Stimulated activated CD8-positive, alpha-beta memory T cell treated with anti-CD3 and anti-CD28 coated beads, Interleukin-7, amount 100 ng/mL, for 1 hour (primary cell): ENCODE data around the gene TBP.
"Not testable (repeated sequence)": the region's sequence is repeated elsewhere in the genome, so short reads cannot be mapped to it uniquely, and the experiment has no call there.

Source experiments
- DNase-seq, 2 donors: peaks; one replicate each; pipeline ENCODE4 v3.0.0-alpha.2; 2020; ENCODE audit warnings: low read depth in 2 of 2

The TBP gene

GRCh38 chr6:170554013-170554795, at the start of gene TBP:
TBP (plus strand) TSS chr6:170554369; CDS start chr6:170557030, 2,661 bp downstream.
- peak; percentile 95 to 97 for DNase-seq

- no peak for DNase-seq
Measured at GRCh38 chr6:170504479-170504878, 49.7 kb upstream of the TBP start.

GRCh38 chr6:170505306-170505705, 48.9 kb upstream of the TBP start:
- DNase-seq, result no peak

- no peak for DNase-seq
Measured at GRCh38 chr6:170506446-170506845, 47.7 kb upstream of the TBP start.

GRCh38 chr6:170507728-170508127, 46.4 kb upstream of the TBP start:
- not testable (repeated sequence) for DNase-seq

GRCh38 chr6:170508275-170508674, 45.9 kb upstream of the TBP start:
- DNase-seq, result not testable (repeated sequence)

- not testable (repeated sequence) for DNase-seq
Measured at GRCh38 chr6:170508892-170509722, 45.1 kb upstream of the TBP start.

GRCh38 chr6:170509723-170510018, 44.5 kb upstream of the TBP start:
- DNase-seq, result no peak

GRCh38 chr6:170510631-170511030, 43.5 kb upstream of the TBP start:
- DNase-seq, result no peak

- DNase-seq, result no peak
Measured at GRCh38 chr6:170512249-170512648, 41.9 kb upstream of the TBP start.

- no peak for DNase-seq
Measured at GRCh38 chr6:170514908-170515307, 39.3 kb upstream of the TBP start.

- DNase-seq, result peak in 1 of 2 donors; percentile 6
Measured at GRCh38 chr6:170516783-170517616, 37.2 kb upstream of the TBP start.

GRCh38 chr6:170522565-170523183, 31.5 kb upstream of the TBP start:
- DNase-seq, result no peak

GRCh38 chr6:170523256-170524171, 30.7 kb upstream of the TBP start:
- DNase-seq, result no peak

- DNase-seq, result no peak
Measured at GRCh38 chr6:170524172-170524502, 30.0 kb upstream of the TBP start.

- no peak for DNase-seq
Measured at GRCh38 chr6:170525795-170526194, 28.4 kb upstream of the TBP start.

- not testable (repeated sequence) for DNase-seq
Measured at GRCh38 chr6:170527995-170528394, 26.2 kb upstream of the TBP start.

GRCh38 chr6:170529839-170530469, 24.2 kb upstream of the TBP start:
- peak; percentile 24 to 45 for DNase-seq

- no peak for DNase-seq
Measured at GRCh38 chr6:170532867-170533488, 21.2 kb upstream of the TBP start.

- DNase-seq, result no peak
Measured at GRCh38 chr6:170533792-170534191, 20.4 kb upstream of the TBP start.
